OCI-LY7 (cell line): ENCODE results near the gene ARHGEF10L.

Experiments used
- CTCF ChIP-seq: fragments of 200-600 bp; sonication (generic); conservative IDR thresholded peaks from 2 replicates; pipeline ENCODE4 v1.5.1; 2014; ENCODE audit warnings: mild to moderate bottlenecking, antibody characterized with exemption, low read length, moderate library complexity, mixed read lengths
- EZH2phosphoT487 ChIP-seq: fragments of 200-600 bp; sonication (generic); IDR thresholded peaks from 2 replicates; pipeline ENCODE4 v1.6.1; 2018; ENCODE audit warnings: low read depth, borderline replicate concordance, mild to moderate bottlenecking, mixed run types, antibody characterized with exemption, low read length, moderate library complexity, mixed read lengths

GRCh38 chr1:17533201-17533600 is 6.3 kb upstream of the ARHGEF10L start:
- TF ChIP-seq CTCF (no peak), EZH2phosphoT487 (no peak)
